ENCODE data around the gene PLXNB2.

PLXNB2 gene

GRCh38 chr22:50296658-50297490 lies 10.6 kb downstream of the PLXNB2 start:
- TF ChIP-seq CTCF (IDR thresholded peaks at IDR 0.05; ENCODE audit: insufficient read depth, low read depth, low read length, missing control alignments) = no peak
- no peak overlapping the region for H3K4me3 ChIP-seq (ENCODE audit: low read length)
- no peak for DNase-seq (ENCODE audit: low read depth)

- DNase-seq (ENCODE audit: low read depth) = no peak
- H3K4me3 ChIP-seq (ENCODE audit: low read length) = no peak overlapping the region
- TF ChIP-seq CTCF (IDR thresholded peaks at IDR 0.05; ENCODE audit: insufficient read depth, low read depth, low read length, missing control alignments) = no peak
Measured at GRCh38 chr22:50294319-50294656, 13.2 kb downstream of the PLXNB2 start.

GRCh38 chr22:50293441-50294318 lies 13.8 kb downstream of the PLXNB2 start:
- H3K4me3 ChIP-seq (ENCODE audit: low read length) = peak overlapping the region; percentile 8
- TF ChIP-seq CTCF (IDR thresholded peaks at IDR 0.05; ENCODE audit: insufficient read depth, low read depth, low read length, missing control alignments) = no peak
- DNase-seq (ENCODE audit: low read depth) = peak; percentile 69

GRCh38 chr22:50292643-50293440 lies 14.6 kb downstream of the PLXNB2 start:
- TF ChIP-seq CTCF (IDR thresholded peaks at IDR 0.05; ENCODE audit: insufficient read depth, low read depth, low read length, missing control alignments) = no peak
- H3K4me3 ChIP-seq (ENCODE audit: low read length) = peak overlapping the region; percentile 14
- DNase-seq (ENCODE audit: low read depth) = no peak

- no peak for DNase-seq (ENCODE audit: low read depth)
- no peak for TF ChIP-seq CTCF (IDR thresholded peaks at IDR 0.05; ENCODE audit: insufficient read depth, low read depth, low read length, missing control alignments)
- H3K4me3 ChIP-seq (ENCODE audit: low read length) = no peak overlapping the region
Measured at GRCh38 chr22:50289942-50290630, 17.4 kb downstream of the PLXNB2 start.
